Hypothalamus (tissue), 51 donors: Measurements from ENCODE around the gene TOMM6.
A peak's percentile ranks its signal among the peaks of the same experiment; 100 is the strongest.

Experiments used
- DNase-seq, 51 donors: peaks; one replicate each; lab custom pipeline; 2025; lab: John Stamatoyannopoulos, UW

The TOMM6 gene

GRCh38 chr6:41787219-41787917 lies at the start of gene TOMM6:
TOMM6 (plus strand) TSS chr6:41787694; CDS start chr6:41787698, 4 bp downstream.
- peak; percentile 66 to 96 (median 90) for DNase-seq

- no peak for DNase-seq
Observed at GRCh38 chr6:41739041-41739440, 48.5 kb upstream of the TOMM6 start.

- DNase-seq = no peak
Observed at GRCh38 chr6:41740366-41741162, 46.9 kb upstream of the TOMM6 start.

GRCh38 chr6:41741625-41742490 lies 45.6 kb upstream of the TOMM6 start:
- no peak for DNase-seq

GRCh38 chr6:41743406-41744235 lies 43.9 kb upstream of the TOMM6 start:
- no peak for DNase-seq

- DNase-seq = no peak
Observed at GRCh38 chr6:41744236-41744787, 43.2 kb upstream of the TOMM6 start.

- no peak for DNase-seq
Observed at GRCh38 chr6:41746107-41746506, 41.4 kb upstream of the TOMM6 start.

GRCh38 chr6:41747256-41748101 lies 40.0 kb upstream of the TOMM6 start, which contains the start of gene PGC:
PGC (minus strand) TSS chr6:41747397; CDS start chr6:41747334, 63 bp downstream.
- no peak for DNase-seq

- DNase-seq = no peak
Observed at GRCh38 chr6:41748102-41748477, 39.4 kb upstream of the TOMM6 start.

GRCh38 chr6:41748542-41748941 lies 39.0 kb upstream of the TOMM6 start:
- DNase-seq = no peak

- no peak for DNase-seq
Observed at GRCh38 chr6:41750374-41750773, 37.1 kb upstream of the TOMM6 start.

GRCh38 chr6:41755895-41756294 lies 31.6 kb upstream of the TOMM6 start:
- no peak for DNase-seq

- DNase-seq = no peak
Observed at GRCh38 chr6:41756354-41756753, 31.1 kb upstream of the TOMM6 start.

GRCh38 chr6:41757271-41757670 lies 30.2 kb upstream of the TOMM6 start:
- DNase-seq = no peak

GRCh38 chr6:41757931-41758640 lies 29.4 kb upstream of the TOMM6 start:
- DNase-seq = no peak

- DNase-seq = no peak
Observed at GRCh38 chr6:41758641-41759035, 28.9 kb upstream of the TOMM6 start.

GRCh38 chr6:41759106-41759904 lies 28.2 kb upstream of the TOMM6 start:
- DNase-seq = no peak
